ENCODE measurements around the gene SNX4.

DNA sequence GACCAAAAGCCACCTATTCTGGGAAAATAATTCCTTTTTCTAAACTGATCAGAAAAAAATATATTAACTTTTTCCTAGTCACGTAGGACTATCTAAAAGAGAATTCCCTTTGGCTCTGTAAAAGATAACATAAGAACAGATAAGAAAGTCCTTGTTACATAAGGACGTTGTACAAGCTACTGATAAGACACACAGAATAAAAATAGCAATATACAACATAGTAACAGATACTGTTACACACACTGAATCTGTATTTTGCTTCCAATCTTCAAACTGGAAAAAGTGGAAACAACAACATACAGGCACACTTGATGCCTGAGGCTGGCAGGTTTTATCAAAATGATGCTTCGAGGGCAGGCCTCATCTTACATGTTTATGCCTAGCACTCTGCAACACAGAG, 59.8 kb downstream of the SNX4 start:
- no peak for TF ChIP-seq POLR2A (IDR thresholded peaks at IDR 0.05; ENCODE audit: extremely low read depth, insufficient read length)
- TF ChIP-seq, protein P1, sequence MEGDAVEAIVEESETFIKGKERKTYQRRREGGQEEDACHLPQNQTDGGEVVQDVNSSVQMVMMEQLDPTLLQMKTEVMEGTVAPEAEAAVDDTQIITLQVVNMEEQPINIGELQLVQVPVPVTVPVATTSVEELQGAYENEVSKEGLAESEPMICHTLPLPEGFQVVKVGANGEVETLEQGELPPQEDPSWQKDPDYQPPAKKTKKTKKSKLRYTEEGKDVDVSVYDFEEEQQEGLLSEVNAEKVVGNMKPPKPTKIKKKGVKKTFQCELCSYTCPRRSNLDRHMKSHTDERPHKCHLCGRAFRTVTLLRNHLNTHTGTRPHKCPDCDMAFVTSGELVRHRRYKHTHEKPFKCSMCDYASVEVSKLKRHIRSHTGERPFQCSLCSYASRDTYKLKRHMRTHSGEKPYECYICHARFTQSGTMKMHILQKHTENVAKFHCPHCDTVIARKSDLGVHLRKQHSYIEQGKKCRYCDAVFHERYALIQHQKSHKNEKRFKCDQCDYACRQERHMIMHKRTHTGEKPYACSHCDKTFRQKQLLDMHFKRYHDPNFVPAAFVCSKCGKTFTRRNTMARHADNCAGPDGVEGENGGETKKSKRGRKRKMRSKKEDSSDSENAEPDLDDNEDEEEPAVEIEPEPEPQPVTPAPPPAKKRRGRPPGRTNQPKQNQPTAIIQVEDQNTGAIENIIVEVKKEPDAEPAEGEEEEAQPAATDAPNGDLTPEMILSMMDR (IDR thresholded peaks at IDR 0.05; ENCODE audit: low read depth, low read length): no peak

All from NB4 (cell line).